Calu3 (cell line): ENCODE data around the gene GDF2. TPM values are rescaled to one million over a fixed set of nuclear protein-coding genes. Genes with fewer than 3 reads are reported as not detected.

ENCODE experiments used
- BruUV-seq: library from RNA; stranded (reverse); fragments of 400-500 nt; replicated peaks from 2 replicates; lab custom pipeline; 2021; lab: Mats Ljungman, UMichigan
- CTCF ChIA-PET: fragments of 300-600 bp; sonication (Branson Sonifier 250); formaldehyde crosslinking; loops from one replicate; lab custom pipeline; 2022; ENCODE audit warnings: antibody characterized with exemption; lab: Charles Lee
- DNase-seq: peaks from one replicate; pipeline ENCODE4 v3.0.0; 2022
- H3K27ac Mint-ChIP-seq: one replicate; pipeline ENCODE4 v1.8.0; 2022; ENCODE audit warnings: mixed read lengths; ENCODE audit not compliant: unreplicated experiment
- H3K27me3 Mint-ChIP-seq: one replicate; pipeline ENCODE4 v1.8.0; 2022; ENCODE audit warnings: mixed read lengths; ENCODE audit not compliant: unreplicated experiment
- H3K36me3 Mint-ChIP-seq: one replicate; pipeline ENCODE4 v1.8.0; 2022; ENCODE audit warnings: mild to moderate bottlenecking, moderate library complexity, mixed read lengths; ENCODE audit not compliant: insufficient read depth, unreplicated experiment
- H3K4me1 Mint-ChIP-seq: one replicate; pipeline ENCODE4 v1.8.0; 2022; ENCODE audit warnings: mild to moderate bottlenecking, low read depth, mixed read lengths; ENCODE audit not compliant: unreplicated experiment
- H3K4me3 Mint-ChIP-seq: one replicate; pipeline ENCODE4 v1.8.0; 2022; ENCODE audit warnings: mild to moderate bottlenecking, low read depth, moderate library complexity, mixed read lengths; ENCODE audit not compliant: unreplicated experiment
- H3K9me3 Mint-ChIP-seq: one replicate; pipeline ENCODE4 v1.8.0; 2022; ENCODE audit warnings: low read depth, mixed read lengths; ENCODE audit not compliant: unreplicated experiment
- intact Hi-C: fragments of 100-400 bp; cut with micrococcal nuclease; formaldehyde crosslinking; loops from one replicate; pipeline ENCODE4 v1.10.0; 2022; ENCODE audit not compliant: unreplicated experiment
- total RNA-seq: library from RNA; stranded (reverse); gene quantifications from 2 replicates; pipeline ENCODE4 v1.2.3, GENCODE V29; 2022
- TF ChIP-seq, protein P1 (sequence below): fragments of 200-600 bp; IDR thresholded peaks from one replicate; pipeline ENCODE4 v1.8.0; 2022; ENCODE audit warnings: antibody characterized with exemption; ENCODE audit not compliant: unreplicated experiment

Gene GDF2
- total RNA-seq, 1 experiment from 2014 or later: not detected

DNA sequence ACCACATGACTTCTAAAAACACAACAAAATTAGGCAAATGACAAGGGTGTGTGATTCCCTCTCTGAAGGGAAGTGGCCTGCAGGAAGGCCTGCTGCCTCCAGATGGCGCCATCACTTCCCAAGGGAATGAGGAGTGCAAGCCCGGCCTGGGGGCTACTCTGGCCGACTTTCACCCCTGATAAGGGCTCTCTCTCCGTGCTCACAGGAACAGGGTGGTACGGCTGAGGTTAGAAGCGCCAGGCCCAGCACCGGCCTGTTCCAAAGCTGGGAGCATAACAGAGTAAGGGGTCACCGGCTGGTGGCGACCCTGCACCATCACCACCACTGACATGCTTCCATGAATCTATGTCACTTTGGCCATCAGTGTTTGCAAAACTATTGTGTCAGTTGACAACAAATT lies 39.0 kb downstream of the GDF2 start:
- H3K27me3 Mint-ChIP-seq: no peaks in the 10 kb centered on the region
- H3K4me1 Mint-ChIP-seq: peaks cover 14% of the 10 kb centered on the region
- no peaks in the 10 kb centered on the region for H3K36me3 Mint-ChIP-seq
- no TSS peak for BruUV-seq
- CTCF ChIA-PET: interaction anchor here (1.2 to 1.3 kb wide), 2 partner anchors 23 to 46 kb away, joined by 3 to 4 read pairs; partner anchors contain the start of gene ZNF488
- TF ChIP-seq, protein P1, sequence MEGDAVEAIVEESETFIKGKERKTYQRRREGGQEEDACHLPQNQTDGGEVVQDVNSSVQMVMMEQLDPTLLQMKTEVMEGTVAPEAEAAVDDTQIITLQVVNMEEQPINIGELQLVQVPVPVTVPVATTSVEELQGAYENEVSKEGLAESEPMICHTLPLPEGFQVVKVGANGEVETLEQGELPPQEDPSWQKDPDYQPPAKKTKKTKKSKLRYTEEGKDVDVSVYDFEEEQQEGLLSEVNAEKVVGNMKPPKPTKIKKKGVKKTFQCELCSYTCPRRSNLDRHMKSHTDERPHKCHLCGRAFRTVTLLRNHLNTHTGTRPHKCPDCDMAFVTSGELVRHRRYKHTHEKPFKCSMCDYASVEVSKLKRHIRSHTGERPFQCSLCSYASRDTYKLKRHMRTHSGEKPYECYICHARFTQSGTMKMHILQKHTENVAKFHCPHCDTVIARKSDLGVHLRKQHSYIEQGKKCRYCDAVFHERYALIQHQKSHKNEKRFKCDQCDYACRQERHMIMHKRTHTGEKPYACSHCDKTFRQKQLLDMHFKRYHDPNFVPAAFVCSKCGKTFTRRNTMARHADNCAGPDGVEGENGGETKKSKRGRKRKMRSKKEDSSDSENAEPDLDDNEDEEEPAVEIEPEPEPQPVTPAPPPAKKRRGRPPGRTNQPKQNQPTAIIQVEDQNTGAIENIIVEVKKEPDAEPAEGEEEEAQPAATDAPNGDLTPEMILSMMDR: peak; percentile 80
- H3K9me3 Mint-ChIP-seq: no peaks in the 10 kb centered on the region
- peak; percentile 63 for DNase-seq
- H3K27ac Mint-ChIP-seq: no peak overlapping the region
- H3K4me3 Mint-ChIP-seq: no peak overlapping the region
- intact Hi-C loops: no loop called here

DNA sequence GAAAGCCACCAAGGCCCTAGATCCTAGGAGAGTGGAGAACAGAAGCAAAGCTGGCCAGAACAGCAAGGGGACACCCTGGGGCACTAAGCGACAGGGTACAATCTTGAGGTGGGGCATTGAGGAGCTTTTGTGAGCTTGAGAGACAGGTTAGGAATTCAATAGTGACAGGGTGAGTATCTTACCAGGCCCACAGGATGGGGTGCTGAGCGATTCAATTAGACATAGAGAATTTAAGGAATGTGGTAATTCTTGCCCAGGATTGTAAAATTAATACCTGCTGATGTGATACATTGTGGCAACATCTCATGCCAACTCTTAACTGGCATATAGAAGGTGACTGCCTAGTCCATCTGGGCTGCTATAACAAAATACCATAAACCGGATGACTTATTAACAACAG lies 39.9 kb downstream of the GDF2 start:
- no peaks in the 10 kb centered on the region for H3K9me3 Mint-ChIP-seq
- peaks cover 14% of the 10 kb centered on the region for H3K4me1 Mint-ChIP-seq
- no TSS peak for BruUV-seq
- CTCF ChIA-PET: interaction anchor here (1.2 to 1.3 kb wide), 2 partner anchors 22 to 45 kb away, joined by 3 to 4 read pairs; partner anchors contain the start of gene ZNF488
- no peak for DNase-seq
- H3K27ac Mint-ChIP-seq: no peak overlapping the region
- H3K27me3 Mint-ChIP-seq: no peaks in the 10 kb centered on the region
- TF ChIP-seq, protein P1: no peak
- intact Hi-C loops: no loop called here
- no peak overlapping the region for H3K4me3 Mint-ChIP-seq
- no peaks in the 10 kb centered on the region for H3K36me3 Mint-ChIP-seq

DNA sequence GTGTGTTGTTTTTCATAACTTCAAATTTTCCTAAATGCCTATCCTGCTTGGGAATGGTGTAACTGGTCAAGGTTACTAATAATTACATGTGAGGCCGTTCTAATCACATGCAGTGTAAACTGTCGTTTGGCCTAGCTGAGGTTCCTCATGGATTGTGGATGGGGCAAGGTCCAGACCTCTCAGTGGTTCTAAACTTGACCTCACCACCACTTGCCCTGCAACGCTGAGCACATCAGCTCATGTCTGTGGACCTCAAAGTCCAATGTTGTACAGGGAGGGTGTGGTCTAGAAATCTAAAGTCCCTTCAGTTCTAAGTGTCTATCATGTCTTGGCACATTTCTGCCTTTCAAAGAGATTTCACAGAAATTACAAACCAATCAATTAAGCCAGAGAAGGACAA lies 41.5 kb downstream of the GDF2 start:
- TF ChIP-seq, protein P1: no peak
- CTCF ChIA-PET: interaction anchor here (0.7 kb wide), 1 partner anchor 11 kb away, joined by 4 read pairs; no protein-coding TSS in a partner anchor
- H3K4me1 Mint-ChIP-seq: peaks cover 14% of the 10 kb centered on the region
- H3K27me3 Mint-ChIP-seq: no peaks in the 10 kb centered on the region
- no TSS peak for BruUV-seq
- H3K4me3 Mint-ChIP-seq: no peak overlapping the region
- H3K27ac Mint-ChIP-seq: no peak overlapping the region
- H3K9me3 Mint-ChIP-seq: no peaks in the 10 kb centered on the region
- intact Hi-C loops: no loop called here
- DNase-seq: no peak
- H3K36me3 Mint-ChIP-seq: no peaks in the 10 kb centered on the region

- no peak for DNase-seq
- BruUV-seq: no TSS peak
- Mint-ChIP-seq H3K9me3 (no peaks in the 10 kb centered on the region), H3K4me1 (peaks cover 14% of the 10 kb centered on the region), H3K27ac (no peak overlapping the region), H3K4me3 (no peak overlapping the region), H3K36me3 (no peaks in the 10 kb centered on the region), H3K27me3 (no peaks in the 10 kb centered on the region)
- CTCF ChIA-PET: interaction anchor here (0.7 kb wide), 1 partner anchor 11 kb away, joined by 4 read pairs; no protein-coding TSS in a partner anchor
- TF ChIP-seq, protein P1: no peak
- intact Hi-C loops: no loop called here
These were observed 42.1 kb downstream of the GDF2 start for GRCh38 chr10:47364366-47364765.
